ENCODE results near the gene GPR27.

Gene GPR27

DNA sequence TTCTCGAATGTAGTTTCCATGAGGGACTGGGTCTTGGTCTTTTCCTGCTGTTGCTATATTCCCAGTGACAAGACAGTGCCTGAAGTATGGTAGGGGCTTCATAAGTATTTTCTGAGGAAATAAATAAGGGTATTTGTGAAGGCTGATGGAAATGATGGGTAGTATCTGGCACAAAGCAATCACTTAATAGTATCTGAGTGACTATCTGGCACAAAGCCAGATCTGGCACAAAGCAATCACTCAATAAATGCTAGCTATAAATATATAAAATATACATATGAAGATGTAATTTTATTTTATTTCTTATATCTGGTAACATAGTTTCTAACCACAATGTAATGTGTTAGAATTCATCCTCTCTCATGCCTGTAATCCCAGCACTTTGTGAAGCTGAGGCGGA lies 52.0 kb downstream of the GPR27 start:
- no peak for DNase-seq (ENCODE audit: low read depth)
- TF ChIP-seq, protein P1, sequence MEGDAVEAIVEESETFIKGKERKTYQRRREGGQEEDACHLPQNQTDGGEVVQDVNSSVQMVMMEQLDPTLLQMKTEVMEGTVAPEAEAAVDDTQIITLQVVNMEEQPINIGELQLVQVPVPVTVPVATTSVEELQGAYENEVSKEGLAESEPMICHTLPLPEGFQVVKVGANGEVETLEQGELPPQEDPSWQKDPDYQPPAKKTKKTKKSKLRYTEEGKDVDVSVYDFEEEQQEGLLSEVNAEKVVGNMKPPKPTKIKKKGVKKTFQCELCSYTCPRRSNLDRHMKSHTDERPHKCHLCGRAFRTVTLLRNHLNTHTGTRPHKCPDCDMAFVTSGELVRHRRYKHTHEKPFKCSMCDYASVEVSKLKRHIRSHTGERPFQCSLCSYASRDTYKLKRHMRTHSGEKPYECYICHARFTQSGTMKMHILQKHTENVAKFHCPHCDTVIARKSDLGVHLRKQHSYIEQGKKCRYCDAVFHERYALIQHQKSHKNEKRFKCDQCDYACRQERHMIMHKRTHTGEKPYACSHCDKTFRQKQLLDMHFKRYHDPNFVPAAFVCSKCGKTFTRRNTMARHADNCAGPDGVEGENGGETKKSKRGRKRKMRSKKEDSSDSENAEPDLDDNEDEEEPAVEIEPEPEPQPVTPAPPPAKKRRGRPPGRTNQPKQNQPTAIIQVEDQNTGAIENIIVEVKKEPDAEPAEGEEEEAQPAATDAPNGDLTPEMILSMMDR (conservative IDR thresholded peaks at IDR 0.05; ENCODE audit: low read depth, low read length): no peak
- H3K4me3 ChIP-seq (ENCODE audit: low read depth, low read length): no peak overlapping the region

Measured in choroid plexus epithelial cell (primary cell).